ENCODE data around the gene TAF11L7.
"Not testable (repeated sequence)": the region's sequence is repeated elsewhere in the genome, so short reads cannot be mapped to it uniquely, and the experiment has no call there.

TAF11L7 gene

GRCh38 chr5:17585658-17586057, at the start of gene TAF11L7:
TSS of gene TAF11L7 (minus strand) at chr5:17585758.
- DNase-seq (ENCODE audit: low spot score) = not testable (repeated sequence)

- DNase-seq (ENCODE audit: low spot score) = no peak
Observed at GRCh38 chr5:17634160-17634559, 48.6 kb upstream of the TAF11L7 start, which contains the start of gene TAF11L14. TSS of gene TAF11L14 (plus strand) at chr5:17634460.

- DNase-seq (ENCODE audit: low spot score) = not testable (repeated sequence)
Observed at GRCh38 chr5:17631788-17632187, 46.2 kb upstream of the TAF11L7 start, which contains the start of gene TAF11L13. TSS of gene TAF11L13 (plus strand) at chr5:17632088.

GRCh38 chr5:17625686-17626085, 40.1 kb upstream of the TAF11L7 start:
- DNase-seq (ENCODE audit: low spot score) = no peak

GRCh38 chr5:17620627-17621026, 35.1 kb upstream of the TAF11L7 start:
- no peak for DNase-seq (ENCODE audit: low spot score)

GRCh38 chr5:17619354-17619753, 33.8 kb upstream of the TAF11L7 start:
- no peak for DNase-seq (ENCODE audit: low spot score)

GRCh38 chr5:17614872-17615605, 29.5 kb upstream of the TAF11L7 start:
- DNase-seq (ENCODE audit: low spot score) = no peak

GRCh38 chr5:17610092-17610491, 24.5 kb upstream of the TAF11L7 start, which contains the start of gene TAF11L12:
TSS of gene TAF11L12 (plus strand) at chr5:17610392.
- not testable (repeated sequence) for DNase-seq (ENCODE audit: low spot score)

- DNase-seq (ENCODE audit: low spot score) = not testable (repeated sequence)
Observed at GRCh38 chr5:17607461-17607860, 21.9 kb upstream of the TAF11L7 start.

GRCh38 chr5:17604951-17605350, 19.4 kb upstream of the TAF11L7 start:
- DNase-seq (ENCODE audit: low spot score) = no peak

GRCh38 chr5:17603880-17604279, 18.3 kb upstream of the TAF11L7 start, which contains the start of gene TAF11L11:
TSS of gene TAF11L11 (plus strand) at chr5:17604183.
- DNase-seq (ENCODE audit: low spot score) = not testable (repeated sequence)

- DNase-seq (ENCODE audit: low spot score) = not testable (repeated sequence)
Observed at GRCh38 chr5:17597728-17598127, 12.2 kb upstream of the TAF11L7 start, which contains the start of gene TAF11L10. TSS of gene TAF11L10 (minus strand) at chr5:17597828.

GRCh38 chr5:17594255-17594654, 8.7 kb upstream of the TAF11L7 start, which contains the start of gene TAF11L9:
TSS of gene TAF11L9 (minus strand) at chr5:17594394.
- DNase-seq (ENCODE audit: low spot score) = not testable (repeated sequence)

- not testable (repeated sequence) for DNase-seq (ENCODE audit: low spot score)
Observed at GRCh38 chr5:17590860-17591259, 5.3 kb upstream of the TAF11L7 start, which contains the start of gene TAF11L8. TSS of gene TAF11L8 (minus strand) at chr5:17590960.

Data from CD4-positive, alpha-beta T cell treated with Interleukin-6 at 100 ng/mL for 8 hours (primary cell).